NCI-H146 (cell line): ENCODE results near the gene UBASH3A.

Experiments used
- DNase-seq: peaks from one replicate; lab custom pipeline; 2025; lab: John Stamatoyannopoulos, UW

UBASH3A gene

DNA sequence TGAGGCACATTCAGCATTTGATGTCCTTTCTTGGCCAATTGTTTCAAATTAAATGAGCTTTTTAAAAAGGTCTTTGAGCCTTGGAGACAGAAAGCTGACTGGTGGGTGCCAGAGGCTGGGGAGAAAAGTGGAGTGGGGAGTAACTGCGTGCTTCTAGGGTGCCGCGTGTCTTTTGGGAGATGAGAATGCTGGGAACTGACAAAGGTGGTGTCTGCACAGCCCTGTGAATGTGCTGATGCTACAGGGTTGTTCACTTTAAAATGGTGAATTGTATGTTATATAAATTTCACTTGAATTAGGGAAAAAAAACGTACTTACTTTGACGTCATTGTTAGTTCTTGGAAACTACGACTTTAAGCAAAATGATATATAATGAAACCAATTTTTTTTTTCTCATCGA is 29.2 kb upstream of the UBASH3A start:
- no peak for DNase-seq

DNA sequence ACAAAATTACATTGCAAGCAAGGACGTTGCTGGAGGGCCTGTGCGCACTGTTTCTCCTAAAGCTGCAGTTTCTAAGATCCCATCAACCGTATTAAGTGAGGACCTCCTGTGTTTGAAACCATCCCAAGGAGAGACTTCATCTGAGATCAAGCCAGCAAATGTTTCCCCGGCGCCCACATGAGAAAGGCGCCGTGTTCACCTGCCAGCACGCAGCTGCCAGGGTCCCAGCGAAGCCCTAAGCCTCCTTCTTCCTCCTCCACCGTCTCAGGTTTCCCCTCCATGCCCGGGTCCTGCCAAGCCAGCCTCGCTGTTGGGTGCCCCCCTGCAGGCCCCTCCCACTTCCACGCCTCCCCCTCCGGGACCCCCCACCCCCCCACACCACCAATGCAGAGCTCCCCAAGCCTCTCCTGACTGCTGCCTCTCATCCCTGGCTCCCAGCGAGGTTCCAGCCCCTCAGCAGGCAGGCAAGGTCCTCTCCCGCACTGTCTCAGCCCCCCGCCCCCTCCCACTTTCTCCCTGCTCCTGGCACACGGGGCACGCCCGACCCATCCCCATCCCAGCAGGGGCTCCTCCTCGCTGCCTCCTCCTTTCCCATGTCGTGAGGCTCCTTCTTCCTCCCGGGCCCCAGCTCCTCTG is 28.7 kb upstream of the UBASH3A start:
- no peak for DNase-seq

DNA sequence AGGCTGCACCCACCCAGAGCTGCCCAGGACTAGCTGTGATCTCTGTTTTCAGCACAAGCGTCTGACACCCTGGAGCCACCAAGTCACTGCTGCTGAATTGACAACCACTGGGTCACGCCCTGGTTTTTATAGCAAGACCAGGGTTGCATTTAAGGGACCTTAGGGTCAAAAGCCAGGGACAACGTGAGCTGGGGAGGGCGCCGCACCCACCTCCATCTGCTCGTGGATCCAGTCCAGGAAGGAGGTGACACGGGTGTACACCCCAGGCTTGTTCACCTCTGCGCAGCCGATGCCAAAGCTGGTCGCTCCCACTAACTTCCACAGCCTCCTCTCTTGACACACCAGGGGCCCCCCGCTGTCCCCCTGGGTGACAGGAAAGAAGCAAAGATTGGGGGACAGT is 28.2 kb upstream of the UBASH3A start:
- no peak for DNase-seq

DNA sequence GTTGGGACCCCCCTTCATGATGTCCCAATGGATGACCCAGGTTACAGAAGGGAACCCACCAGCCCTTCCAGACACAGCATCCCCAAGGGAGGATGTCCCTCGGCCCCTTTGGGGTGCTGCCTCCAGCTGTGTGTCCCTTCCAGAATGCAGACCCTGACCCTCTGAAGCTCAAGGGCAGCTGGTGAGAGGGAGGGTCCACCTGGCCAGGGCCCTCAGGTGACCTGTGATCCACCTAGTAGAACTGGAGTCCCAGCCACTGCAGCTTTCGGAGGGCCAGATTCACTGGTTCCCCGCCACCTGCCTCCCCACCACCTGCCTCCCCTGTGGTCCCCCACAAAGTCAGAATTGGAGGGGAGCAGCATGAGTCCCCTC is 27.8 kb upstream of the UBASH3A start:
- DNase-seq: no peak

DNA sequence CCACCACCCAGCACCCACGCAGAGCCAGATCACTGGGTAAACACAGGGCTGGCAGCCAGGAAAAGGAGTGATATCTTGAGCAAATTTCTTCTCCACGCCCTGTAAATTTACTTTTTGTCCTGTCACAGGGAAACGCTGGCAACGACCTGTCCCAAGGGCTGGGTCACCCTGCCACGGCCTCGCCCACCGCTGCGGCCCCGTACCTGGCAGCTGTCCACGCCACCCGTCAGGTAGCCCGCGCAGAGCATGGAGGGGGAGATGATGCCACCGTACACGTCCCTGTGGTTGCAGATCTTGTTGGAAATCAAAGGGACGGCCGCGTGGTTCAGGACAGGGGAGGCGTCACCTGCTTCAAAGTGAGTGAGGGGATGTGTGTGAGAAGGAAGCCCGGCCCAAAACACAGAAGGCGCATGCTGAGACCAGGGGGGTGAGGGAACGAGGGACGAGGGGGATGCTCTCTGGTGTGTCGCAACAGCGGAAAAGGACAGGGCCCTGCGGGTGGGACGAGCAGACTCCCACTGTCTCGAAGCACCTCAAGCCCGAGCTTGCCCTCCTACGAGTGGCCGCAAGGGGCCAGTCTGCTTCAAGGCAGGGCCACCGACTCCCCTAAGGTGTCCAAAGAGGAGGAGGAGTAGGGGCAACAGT is 27.2 kb upstream of the UBASH3A start:
- DNase-seq: no peak

DNA sequence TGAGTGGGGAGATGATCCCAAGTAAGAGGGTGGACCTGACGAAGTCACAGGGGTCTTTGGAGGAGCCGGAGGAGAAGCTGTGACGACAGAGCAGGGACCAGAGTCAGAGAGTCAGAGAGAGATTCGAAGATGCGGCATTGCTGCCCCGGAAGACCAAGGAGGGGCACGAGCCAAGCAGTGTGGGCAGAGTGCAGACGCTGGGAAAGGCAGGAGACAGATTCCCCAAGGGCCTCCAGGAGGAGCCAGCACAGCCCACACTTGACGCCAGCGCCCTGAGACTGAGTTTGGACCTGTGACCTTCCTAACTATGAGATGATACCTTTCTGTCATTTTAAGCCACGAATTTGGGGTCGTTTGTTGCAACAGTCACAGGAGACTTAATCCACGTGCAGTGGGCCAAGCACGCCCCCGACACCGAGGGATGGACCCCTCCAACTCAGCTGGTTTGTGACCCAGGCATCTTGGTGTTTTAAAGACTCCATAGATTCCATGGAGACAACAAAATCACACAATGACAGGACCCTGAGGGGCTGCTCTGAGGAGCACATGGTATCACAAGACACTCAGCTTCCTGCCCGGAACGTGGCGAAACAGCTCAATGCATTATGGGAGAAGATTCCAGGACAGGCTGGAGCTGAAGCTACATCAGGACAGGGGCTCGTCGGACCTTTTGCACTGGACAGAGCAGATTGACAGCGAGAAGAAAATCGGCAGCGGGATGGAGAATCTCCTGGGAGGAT is 26.3 kb upstream of the UBASH3A start:
- no peak for DNase-seq

DNA sequence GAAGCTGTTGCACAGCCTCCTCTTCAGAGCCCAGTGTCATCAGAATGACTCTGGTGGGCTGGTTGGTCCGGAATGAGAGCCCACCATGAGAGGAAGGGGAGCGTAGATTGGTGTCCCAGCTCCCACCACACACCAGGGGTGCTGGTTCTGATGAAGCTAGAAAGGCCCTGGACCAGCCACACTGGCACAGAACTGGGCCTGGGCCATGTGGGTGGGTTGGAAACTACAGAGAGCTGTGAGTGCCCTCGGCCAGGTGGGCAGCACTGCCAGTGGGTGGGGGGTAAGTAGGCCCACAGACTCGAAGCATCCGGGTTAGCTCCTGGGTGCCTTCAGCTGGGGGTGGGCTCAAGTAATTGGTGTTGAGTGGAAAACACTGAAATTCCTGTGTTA is 25.8 kb upstream of the UBASH3A start:
- no peak for DNase-seq

DNA sequence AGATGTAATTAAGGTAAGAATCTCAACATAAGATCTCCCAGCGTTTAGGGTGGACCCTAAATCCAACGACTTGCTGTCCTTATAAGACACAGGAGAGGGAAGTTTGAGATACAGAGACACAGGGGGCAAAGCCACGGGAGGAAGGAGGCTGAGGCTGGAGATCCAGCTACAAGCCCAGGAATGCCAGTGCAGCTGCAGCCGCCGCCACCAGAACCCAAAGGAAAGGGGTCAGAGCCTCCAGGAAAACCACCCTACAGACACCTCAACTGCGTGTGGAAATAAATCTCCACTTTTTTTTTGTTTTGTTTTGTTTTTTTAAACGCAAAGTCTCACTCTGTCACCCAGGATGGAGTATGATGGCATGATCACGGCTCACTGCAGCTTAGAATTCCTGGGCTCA is 25.3 kb upstream of the UBASH3A start:
- DNase-seq: no peak

DNA sequence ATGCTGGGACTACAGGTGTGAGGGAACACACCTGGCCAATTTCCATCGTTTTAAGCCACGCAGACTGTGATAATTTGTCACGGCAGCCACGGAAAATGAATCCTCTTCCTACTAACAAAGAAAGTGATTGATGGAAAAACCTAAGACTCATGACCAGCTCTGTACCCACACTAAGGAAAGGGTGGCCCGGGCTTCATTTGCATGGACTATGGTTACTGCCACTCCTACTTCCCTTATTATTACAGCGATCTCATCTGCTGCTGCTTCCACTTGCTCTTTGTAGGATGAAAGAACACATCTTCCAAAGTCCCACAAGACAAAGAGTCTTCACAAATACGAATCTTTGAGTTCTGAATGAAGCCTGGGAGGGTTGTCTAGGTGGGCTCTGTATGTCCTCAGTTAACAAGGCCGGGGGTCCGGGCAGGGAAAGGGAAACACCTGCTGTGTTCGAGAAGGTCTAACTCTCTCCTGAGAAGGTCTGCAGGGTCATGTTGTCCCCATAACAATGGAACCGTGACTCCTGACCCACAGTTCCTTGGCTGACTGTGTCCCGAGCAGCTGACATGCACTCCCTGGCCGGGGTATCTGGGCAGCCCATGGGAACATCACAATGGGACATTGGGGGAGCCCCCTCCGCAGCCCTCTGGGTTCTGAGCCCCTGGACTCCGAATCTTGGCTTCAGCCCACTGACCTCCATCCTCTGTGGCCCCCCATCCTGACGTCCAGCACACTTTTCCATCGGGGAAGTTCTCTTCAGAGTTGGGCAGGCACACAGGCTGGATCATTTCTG is 24.1 kb upstream of the UBASH3A start:
- DNase-seq: no peak

DNA sequence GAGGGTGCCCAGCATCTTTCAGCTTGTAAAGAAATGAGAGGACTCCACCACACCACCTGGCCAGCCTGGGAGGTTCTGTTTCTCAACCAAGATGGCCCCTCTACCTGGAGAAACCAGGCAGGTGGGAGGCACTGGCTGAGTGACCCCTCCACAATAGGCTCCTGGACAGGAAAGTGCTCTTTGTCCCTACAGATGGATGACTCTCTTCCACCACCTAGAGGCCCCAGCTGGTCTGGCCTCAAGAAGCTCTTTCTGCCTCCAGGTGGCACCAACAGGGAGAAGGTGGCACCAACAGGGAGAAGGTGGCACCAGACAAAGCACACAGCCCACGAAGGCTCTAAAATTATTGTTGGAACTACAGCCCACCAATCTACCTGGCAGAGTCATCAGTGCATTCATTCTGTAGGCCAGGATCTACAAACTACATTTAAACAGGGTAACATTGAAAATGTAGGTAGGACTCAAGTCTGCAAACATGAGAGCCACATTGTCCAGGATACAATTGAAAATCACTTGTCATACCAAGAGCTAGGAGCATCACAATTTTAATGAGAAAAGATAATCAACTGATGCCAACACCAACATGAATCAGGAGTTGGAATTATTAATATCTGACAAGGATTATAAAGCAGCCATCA is 22.2 kb upstream of the UBASH3A start:
- DNase-seq: peak; percentile 86

DNA sequence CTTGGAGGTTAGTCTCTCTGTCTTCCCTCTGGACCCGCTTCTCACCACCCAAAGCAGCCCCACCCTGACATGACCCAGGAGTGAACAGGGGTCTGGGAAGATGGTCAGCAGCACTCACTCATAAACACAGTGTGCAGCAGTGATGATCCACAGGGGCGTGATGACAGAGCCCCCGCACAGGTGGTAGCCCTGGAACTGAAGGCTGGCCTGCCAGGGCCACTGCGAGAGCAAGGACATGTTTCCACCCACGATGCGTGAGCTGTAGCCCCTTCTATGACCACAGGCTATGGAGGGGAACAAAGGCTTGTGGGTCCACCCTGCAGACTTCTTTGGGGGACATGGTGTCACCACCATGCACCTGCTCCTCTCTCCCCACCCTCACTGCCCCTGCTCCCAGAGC is 20.8 kb upstream of the UBASH3A start:
- DNase-seq: no peak

DNA sequence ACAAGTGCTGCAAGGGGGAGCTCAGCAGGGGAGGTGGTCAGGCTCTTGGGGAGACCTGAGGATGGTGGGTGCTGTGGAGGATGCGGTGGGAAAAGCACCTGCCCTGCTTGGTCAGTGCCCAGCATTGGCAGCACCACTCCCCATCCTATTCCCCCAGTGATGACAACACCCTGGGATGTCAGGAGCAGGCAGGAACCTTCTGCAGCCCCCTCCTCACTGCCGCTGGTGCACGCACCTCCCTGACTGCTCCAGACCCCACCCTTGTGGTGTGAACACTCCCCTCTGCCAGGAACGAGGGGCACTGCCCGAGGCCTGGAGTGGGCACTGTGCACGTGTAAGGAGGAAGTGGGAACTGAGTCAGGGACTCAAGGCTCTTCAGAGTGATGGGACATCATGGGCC is 20.4 kb upstream of the UBASH3A start:
- DNase-seq: no peak

DNA sequence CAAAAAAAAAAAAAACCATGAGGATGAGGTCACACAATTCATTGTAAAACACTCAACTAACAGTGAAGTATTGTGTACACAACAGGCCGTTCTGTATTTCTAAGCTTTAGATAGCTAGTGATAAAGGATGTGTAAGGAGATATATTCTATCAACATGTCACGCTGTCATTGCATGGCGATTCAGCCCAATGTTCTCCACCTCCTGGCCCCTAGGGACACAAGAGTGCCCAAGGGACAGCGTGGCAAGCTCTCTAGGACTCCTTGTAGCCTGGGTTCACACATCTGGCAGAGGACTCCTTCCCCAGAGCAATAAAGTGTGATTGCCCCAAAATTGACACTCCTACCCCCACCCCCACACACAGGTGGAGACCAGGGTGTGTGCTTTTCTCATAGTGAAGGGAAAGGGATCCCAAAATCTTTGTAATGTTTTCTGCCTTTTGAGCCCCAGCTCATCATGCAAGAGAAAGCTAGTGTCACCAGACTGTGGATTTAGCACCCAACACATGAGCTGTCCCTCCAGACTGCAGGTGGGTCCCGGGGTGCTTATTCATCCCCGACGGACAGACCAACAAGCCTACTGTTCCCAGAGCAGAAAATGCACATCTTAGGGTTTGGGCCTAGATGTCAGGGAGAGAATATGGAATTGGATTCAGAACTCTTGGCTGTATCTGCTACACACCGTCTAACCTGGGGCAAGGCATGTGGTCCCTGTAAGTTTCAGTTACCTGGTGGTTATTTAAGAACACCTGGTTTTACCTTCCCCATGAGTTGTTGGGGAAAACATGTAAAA is 19.4 kb upstream of the UBASH3A start:
- DNase-seq: peak; percentile 31

DNA sequence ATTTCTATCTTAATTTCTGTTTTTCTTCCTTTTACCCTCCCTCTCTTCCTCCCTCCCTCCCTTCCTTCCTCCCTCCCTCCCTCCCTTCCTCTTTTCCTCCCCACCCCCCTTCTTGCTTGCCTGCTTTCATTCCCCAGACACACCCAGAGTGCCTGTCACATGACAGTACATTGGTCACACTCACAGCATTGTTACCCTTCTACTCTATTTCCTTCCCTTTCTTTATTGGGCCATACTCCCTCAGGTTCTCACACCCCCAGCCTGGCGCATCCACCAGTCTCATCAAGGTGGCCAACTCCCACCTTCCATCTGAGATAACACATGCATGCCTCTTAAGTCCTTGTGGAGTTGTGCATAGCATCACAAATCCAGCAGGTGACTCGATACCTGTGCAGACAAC is 18.7 kb upstream of the UBASH3A start:
- no peak for DNase-seq

DNA sequence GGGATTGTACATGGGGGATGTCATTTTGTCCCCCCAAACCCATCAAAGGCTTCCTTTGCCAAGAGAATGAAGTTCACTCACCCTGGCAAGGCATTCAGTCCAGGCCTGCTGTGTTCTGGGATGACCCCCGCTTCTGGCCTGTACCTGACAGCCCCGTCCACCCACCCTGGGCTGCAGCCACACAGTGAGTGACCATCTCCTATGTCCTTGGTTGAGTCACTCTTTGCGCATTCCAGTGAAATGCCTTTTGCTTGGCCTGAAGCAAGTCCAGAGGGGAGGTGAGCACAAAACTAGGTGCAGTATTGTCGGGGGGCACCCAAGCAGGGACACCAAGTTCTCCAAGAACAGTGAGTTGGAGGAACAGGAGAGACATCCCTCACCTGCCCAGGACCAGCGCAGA is 18.1 kb upstream of the UBASH3A start:
- DNase-seq: no peak

DNA sequence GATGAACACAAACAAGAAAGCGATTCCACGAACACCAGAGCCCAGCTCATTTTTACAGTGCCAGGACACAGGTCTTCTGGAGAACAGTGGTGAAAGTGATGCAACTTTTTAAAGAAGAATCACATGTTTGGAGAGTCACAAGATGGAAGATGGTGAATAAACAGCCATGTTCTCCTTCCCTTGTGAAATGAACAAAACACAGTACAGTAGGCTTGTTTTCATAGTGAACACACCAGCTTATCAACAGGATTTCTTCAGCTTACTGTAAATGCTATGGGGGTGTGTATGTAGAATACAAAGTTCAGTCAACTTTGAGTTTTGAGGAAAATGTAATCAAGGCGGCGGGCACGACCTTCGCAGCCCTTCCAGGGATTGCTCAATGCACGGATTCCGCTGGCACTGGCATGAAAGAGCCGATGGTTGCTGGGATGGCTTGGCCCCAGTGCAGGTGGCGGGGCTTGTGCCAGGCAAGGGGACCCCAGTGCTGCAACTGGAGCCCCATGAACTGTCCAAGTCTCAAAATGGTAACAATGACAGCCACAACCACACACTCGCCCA is 17.6 kb upstream of the UBASH3A start:
- no peak for DNase-seq

DNA sequence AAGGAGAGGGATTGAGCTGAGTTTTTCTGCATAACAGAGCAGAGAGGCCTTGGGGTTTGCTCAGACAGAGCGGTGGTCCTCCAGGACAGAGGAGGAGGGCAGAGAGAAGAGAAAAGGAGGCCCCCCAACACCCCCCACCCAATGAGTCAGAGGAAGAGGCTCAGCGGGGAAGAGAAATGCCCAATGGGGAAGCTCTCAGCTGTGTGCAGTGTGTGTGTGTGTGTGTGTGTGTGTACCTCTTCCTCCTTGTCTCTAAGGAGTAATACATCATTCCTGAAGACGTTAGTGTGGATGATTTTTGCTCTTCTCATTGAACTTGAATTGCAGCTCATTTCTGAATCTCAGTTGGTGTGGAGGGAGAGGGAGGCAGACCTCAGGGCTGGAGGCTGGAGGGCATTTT is 16.5 kb upstream of the UBASH3A start:
- DNase-seq: no peak

DNA sequence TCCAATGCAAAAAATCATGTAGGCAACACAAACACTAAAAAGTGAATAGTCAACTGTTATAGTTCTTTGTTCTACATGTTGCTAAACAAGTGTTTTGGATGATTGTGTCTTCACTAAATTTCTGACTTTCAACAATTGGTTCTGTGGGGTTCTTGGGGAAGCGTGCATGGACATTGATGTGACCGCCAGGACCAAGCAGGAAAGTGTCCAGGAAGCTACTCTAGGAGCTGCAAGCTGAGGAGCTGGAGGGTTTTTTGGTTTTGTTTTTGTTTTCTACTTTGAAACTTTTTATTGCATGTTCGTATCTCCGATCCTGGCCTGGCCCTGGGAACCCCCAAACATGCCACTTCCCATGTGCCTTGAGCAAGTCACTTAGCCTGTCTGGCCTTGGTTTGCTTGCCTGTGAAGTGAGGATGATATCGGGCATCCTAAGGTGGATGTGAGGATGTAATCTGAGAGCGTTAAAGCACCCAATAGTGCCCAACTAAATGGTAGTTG is 15.8 kb upstream of the UBASH3A start:
- peak; percentile 2 for DNase-seq

DNA sequence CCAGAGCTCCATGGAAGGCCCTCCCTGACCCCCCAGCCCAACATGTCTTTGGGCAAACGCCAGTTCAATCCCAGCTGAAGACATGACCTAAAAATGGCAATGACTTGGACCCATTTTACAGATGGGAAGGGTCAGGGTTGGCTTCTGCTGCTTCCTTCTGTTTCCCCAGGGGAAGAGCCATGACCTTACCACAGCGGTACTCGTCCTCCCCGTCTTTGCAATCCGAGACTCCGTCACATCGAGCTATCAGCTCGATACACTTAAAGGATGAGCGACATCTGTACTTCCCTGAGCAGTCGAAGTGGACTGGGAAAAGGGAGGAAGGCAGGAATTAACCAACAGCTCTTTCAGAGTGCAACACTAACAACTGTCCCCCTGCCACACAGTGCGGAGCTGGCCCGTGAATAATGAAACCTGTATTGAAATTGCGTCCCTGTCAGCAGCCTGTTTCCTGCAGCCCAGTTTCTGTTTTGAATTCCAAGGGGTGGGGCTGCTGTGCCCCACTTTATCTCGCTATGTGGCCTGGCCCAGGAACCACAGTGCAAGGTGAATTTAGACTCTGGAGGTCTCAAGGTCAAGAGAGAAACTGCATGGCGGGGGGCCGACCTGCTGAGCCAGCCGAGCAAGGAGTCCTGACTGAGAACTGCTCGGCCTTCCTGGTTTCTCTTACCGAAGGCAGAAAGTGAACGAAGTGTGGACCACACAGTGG is 14.8 kb upstream of the UBASH3A start:
- no peak for DNase-seq

DNA sequence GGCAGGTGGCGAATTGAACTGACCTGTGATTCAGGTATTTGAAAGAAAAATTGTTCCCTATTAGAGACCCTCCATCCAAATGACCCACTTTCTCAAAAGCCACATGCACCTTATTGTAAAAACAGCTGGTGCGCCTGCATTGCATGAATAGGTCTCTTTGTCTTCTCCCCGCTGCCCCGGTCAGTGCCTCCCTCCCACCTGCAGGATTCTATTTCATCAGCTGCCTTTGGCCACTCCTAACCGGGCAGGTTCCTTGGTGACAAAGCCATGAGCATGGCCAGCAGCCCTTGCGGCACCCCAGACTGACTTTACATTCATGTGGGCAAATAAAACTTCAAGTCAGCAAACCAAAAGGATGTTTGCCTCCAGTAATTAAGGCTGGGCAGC is 14.3 kb upstream of the UBASH3A start:
- DNase-seq: peak; percentile 96
